A549 (cell line): ENCODE results near the gene ZNF12.

ENCODE experiments used
- CHD4 ChIP-seq: fragments of 200-600 bp; sonication (generic); IDR thresholded peaks from 2 replicates; pipeline ENCODE4 v1.6.1; 2016; ENCODE audit warnings: antibody characterized with exemption, mild to moderate bottlenecking, borderline replicate concordance
- CTCF ChIP-seq: fragments of >200 bp; sonication (Bioruptor Twin); formaldehyde crosslinking; IDR thresholded peaks from 3 replicates; pipeline ENCODE4 v1.5.1; 2016

GRCh38 chr7:6642861-6643640, 63.7 kb downstream of the ZNF12 start:
- TF ChIP-seq CTCF, result no peak
- TF ChIP-seq CHD4, result no peak
